Cardiac fibroblast (primary cell): ENCODE results near the gene UGT1A10.
"Not testable (repeated sequence)": the region's sequence is repeated elsewhere in the genome, so short reads cannot be mapped to it uniquely, and the experiment has no call there.

Experiments
- DNase-seq, 2 donors: peaks; one replicate each; pipeline versions ENCODE4 v3.0.0 to v3.0.0-alpha.2; 2010; ENCODE audit warnings: low read depth in 2 of 2
- H3K4me3 ChIP-seq, 2 donors: replicated peaks in 1 of 2; 1 replicate in 1 of 2; 2 replicates in 1 of 2; pipeline ENCODE4 v1.5.1; 2011; ENCODE audit warnings: low read depth in 2 of 2, low read length in 2 of 2, mild to moderate bottlenecking in 2 of 2, moderate library complexity in 1 of 2
- TF ChIP-seq, protein P1 (sequence below): IDR thresholded peaks from one replicate; pipeline ENCODE4 v1.5.1; 2011; ENCODE audit warnings: low read depth, mild to moderate bottlenecking, low read length, inconsistent platforms

UGT1A10 gene

DNA sequence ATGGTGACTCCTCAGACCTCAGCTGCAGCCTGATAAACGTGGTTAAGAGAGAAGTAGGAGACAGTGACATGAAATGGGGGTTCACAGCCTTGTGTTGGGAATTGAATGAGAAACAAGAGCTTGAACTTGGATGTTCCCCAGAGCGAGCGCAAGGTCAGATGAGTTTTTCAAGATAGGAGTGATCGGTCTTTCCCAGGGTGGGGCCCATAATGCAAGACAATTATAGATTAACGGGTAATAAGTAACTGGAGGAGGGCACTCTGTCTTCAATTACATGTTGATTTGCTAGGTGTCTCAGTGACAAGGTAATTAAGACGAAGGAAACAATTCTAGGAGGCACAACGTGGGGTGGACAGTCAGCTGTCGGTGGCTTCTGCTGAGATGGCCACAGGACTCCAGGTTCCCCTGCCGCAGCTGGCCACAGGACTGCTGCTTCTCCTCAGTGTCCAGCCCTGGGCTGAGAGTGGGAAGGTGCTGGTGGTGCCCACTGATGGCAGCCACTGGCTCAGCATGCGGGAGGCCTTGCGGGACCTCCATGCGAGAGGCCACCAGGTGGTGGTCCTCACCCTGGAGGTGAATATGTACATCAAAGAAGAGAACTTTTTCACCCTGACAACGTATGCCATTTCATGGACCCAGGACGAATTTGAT, 76.5 kb downstream of the UGT1A10 start, which contains the start of gene UGT1A5:
Gene UGT1A5 (plus strand): TSS at position 297 of the 651 bp plus-strand sequence. CDS start 85 bp downstream, at position 382.
- H3K4me3 ChIP-seq: no peak within 1 kb of the TSS
- no peak for DNase-seq
- TF ChIP-seq, protein P1, sequence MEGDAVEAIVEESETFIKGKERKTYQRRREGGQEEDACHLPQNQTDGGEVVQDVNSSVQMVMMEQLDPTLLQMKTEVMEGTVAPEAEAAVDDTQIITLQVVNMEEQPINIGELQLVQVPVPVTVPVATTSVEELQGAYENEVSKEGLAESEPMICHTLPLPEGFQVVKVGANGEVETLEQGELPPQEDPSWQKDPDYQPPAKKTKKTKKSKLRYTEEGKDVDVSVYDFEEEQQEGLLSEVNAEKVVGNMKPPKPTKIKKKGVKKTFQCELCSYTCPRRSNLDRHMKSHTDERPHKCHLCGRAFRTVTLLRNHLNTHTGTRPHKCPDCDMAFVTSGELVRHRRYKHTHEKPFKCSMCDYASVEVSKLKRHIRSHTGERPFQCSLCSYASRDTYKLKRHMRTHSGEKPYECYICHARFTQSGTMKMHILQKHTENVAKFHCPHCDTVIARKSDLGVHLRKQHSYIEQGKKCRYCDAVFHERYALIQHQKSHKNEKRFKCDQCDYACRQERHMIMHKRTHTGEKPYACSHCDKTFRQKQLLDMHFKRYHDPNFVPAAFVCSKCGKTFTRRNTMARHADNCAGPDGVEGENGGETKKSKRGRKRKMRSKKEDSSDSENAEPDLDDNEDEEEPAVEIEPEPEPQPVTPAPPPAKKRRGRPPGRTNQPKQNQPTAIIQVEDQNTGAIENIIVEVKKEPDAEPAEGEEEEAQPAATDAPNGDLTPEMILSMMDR: no peak

DNA sequence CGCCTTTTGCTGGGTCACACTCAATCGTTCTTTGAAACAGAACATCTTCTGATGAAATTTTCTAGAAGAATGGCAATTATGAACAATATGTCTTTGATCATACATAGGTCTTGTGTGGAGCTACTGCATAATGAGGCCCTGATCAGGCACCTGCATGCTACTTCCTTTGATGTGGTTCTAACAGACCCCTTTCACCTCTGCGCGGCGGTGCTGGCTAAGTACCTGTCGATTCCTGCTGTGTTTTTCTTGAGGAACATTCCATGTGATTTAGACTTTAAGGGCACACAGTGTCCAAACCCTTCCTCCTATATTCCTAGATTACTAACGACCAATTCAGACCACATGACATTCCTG, 77.0 kb downstream of the UGT1A10 start:
- H3K4me3 ChIP-seq: no peak overlapping the region
- TF ChIP-seq, protein P1: no peak
- no peak for DNase-seq

DNA sequence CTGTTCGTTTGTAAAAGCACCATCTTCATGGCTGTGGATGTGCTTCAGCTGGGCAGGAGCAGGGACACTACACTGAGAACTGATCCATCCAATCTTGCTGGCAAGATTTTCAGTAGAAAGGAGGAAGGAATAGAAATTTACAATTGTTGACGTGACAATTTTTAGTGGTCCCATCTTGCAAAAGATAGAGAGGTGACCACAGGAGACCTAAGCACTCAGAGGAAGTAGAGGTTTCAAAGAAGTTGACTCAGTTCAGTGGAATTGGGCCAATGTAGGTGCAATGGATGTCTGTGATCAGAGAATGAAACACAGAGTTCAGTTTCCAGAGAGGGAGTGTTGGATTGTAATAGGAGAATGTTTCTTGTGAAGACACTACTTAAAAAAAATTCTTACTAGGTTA, 77.9 kb downstream of the UGT1A10 start:
- no peak overlapping the region for H3K4me3 ChIP-seq
- no peak for DNase-seq
- TF ChIP-seq, protein P1: no peak

DNA sequence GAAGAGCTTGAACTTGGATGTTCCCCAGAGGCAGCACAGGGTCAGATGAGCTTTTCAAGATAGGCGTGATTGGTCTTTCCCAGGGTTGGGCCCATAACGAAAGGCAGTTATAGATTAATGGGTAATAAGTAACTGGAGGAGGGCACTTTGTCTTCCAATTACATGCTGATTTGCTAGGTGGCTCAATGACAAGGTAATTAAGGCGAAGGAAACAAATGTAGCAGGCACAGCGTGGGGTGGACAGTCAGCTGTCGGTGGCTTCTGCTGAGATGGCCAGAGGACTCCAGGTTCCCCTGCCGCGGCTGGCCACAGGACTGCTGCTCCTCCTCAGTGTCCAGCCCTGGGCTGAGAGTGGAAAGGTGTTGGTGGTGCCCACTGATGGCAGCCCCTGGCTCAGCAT, 82.3 kb downstream of the UGT1A10 start, which contains the start of gene UGT1A4:
Gene UGT1A4 (plus strand): TSS at position 185 of the 400 bp plus-strand sequence. CDS start 85 bp downstream, at position 270.
- TF ChIP-seq, protein P1: no peak
- no peak within 1 kb of the TSS for H3K4me3 ChIP-seq
- DNase-seq: no peak

DNA sequence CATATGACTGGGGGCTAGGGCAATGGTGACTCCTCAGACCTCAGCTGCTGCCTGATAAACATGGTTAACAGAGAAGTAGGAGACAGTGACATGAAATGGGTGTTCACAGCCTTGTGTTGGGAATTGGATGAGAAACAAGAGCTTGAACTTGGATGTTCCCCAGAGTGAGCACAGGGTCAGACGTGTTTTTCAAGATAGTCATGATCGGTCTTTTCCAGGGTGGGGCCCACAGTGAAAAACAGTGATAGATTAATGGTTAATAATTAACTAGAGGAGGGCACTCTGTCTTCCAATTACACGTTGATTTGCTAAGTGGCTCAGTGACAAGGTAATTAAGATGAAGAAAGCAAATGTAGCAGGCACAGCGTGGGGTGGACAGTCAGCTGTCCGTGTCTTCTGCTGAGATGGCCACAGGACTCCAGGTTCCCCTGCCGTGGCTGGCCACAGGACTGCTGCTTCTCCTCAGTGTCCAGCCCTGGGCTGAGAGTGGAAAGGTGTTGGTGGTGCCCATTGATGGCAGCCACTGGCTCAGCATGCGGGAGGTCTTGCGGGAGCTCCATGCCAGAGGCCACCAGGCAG, 92.6 kb downstream of the UGT1A10 start, which contains the start of gene UGT1A3:
Gene UGT1A3 (plus strand): TSS at position 320 of the 579 bp plus-strand sequence. CDS start 85 bp downstream, at position 405.
- H3K4me3 ChIP-seq: no peak within 1 kb of the TSS
- no peak for DNase-seq
- TF ChIP-seq, protein P1: no peak

DNA sequence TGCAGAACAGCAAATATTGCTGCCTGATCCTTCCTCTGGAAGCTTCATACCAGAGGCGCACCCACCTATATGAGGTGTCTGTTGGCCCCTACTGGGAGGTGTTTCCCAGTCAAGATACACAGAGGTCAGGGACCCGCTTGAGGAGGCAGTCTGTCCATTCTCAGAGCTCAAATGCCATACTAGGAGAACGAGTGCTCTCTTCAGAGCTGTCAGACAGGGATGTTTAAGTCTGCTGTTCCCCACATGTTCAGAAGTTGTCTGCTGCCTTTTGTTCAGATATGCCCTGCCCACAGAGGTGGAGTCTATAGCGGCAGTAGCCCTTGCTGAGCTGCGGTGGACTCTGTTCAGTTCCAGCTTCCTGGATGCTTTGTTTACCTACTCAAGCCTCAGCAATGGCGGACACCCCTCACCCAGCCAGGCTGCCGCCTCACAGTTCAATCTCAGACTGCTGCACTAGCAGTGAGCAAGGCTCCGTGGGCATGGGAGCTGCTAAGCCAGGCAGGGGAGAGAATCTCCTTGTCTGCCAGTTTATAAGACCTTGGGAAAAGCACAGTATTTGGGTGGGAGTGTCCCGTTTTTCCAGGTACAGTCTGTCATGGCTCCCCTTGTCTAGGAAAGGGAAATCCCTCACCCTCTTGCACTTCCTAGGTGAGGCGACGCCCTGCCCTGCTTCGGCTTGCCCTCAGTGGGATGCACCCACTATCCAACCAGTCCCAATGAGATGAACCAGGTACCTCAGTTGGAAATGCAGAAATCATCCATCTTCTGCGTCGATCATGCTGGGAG, 100.8 kb downstream of the UGT1A10 start:
- H3K4me3 ChIP-seq, DNase-seq: not testable (repeated sequence)

DNA sequence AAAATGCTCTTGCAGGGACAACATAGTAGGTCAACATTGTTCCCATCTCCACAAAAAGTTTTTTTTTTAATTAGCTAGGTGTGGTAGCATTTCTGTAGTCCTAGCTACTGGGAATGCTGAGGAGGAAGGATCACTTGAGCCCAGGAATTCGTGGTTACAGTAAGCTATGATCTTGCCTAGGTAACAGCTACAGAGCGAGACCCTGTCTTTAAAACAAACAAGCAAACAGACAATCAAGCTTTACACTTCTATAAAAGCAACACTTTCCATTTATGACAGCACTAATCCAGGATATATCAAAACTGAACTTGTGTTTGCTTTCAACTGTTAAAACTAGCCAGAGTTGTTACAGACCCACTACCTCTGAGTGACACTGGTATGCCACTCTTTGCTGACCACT, 104.6 kb downstream of the UGT1A10 start:
- H3K4me3 ChIP-seq: no peak overlapping the region
- DNase-seq: no peak
- TF ChIP-seq, protein P1: no peak
